Measurements from ENCODE around the gene RALY.

RALY gene

DNA sequence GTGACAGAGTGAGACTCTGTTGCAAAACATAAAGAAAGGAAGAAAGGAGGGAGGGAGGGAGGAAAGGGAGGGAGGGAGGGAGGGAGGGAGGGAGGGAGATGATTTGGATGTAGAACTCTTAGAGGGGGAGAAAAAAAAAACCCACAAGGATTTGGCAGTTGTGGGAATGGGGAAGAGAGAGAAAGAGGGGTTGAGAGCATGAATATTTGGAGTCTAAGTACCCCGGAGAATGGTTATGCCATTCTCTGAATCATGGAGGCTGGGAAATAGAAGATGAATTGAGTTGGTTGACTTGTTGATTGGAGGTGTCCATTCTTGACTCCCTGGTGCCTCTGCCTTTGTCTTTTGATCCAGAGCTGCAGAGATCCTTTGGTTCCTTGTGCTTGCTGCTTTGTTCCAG, 35.7 kb downstream of the RALY start:
- no peaks in the 10 kb centered on the region for H3F3A ChIP-seq (ENCODE audit: control insufficient read depth, insufficient read depth)
- TF ChIP-seq EZH2phosphoT487 (IDR thresholded peaks at IDR 0.05; ENCODE audit: borderline replicate concordance, low read length), result no peak
- TF ChIP-seq, protein P1, sequence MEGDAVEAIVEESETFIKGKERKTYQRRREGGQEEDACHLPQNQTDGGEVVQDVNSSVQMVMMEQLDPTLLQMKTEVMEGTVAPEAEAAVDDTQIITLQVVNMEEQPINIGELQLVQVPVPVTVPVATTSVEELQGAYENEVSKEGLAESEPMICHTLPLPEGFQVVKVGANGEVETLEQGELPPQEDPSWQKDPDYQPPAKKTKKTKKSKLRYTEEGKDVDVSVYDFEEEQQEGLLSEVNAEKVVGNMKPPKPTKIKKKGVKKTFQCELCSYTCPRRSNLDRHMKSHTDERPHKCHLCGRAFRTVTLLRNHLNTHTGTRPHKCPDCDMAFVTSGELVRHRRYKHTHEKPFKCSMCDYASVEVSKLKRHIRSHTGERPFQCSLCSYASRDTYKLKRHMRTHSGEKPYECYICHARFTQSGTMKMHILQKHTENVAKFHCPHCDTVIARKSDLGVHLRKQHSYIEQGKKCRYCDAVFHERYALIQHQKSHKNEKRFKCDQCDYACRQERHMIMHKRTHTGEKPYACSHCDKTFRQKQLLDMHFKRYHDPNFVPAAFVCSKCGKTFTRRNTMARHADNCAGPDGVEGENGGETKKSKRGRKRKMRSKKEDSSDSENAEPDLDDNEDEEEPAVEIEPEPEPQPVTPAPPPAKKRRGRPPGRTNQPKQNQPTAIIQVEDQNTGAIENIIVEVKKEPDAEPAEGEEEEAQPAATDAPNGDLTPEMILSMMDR (IDR thresholded peaks at IDR 0.05; ENCODE audit: low read depth, low read length, poor library complexity, severe bottlenecking), result no peak
- no peaks in the 10 kb centered on the region; the same call in 1 of the 2 replicates for H3K4me1 ChIP-seq (ENCODE audit: control insufficient read depth, low read length)
- H3K79me2 ChIP-seq (ENCODE audit: control insufficient read depth, low read length), result peaks cover 84% of the 10 kb centered on the region
- no peak overlapping the region for H3K4me2 ChIP-seq (ENCODE audit: low read length)
- H3K27me3 ChIP-seq (ENCODE audit: control insufficient read depth, low read length), result no peaks in the 10 kb centered on the region
- no peaks in the 10 kb centered on the region for H3K9me3 ChIP-seq (ENCODE audit: control insufficient read depth, insufficient read depth, low read length)
- peaks cover 19% of the 10 kb centered on the region for H4K20me1 ChIP-seq (ENCODE audit: control insufficient read depth, insufficient read depth, low read depth, low read length)
- no peak overlapping the region for H3K4me3 ChIP-seq (ENCODE audit: low read length)
- H3K36me3 ChIP-seq (ENCODE audit: control insufficient read depth, low read length), result peaks cover 29% of the 10 kb centered on the region
- H3K27ac ChIP-seq (ENCODE audit: low read depth, low read length), result no peak overlapping the region
- H3K9me2 ChIP-seq (replicated peaks; ENCODE audit: control insufficient read depth, low read length), result no peaks in the 10 kb centered on the region

DNA sequence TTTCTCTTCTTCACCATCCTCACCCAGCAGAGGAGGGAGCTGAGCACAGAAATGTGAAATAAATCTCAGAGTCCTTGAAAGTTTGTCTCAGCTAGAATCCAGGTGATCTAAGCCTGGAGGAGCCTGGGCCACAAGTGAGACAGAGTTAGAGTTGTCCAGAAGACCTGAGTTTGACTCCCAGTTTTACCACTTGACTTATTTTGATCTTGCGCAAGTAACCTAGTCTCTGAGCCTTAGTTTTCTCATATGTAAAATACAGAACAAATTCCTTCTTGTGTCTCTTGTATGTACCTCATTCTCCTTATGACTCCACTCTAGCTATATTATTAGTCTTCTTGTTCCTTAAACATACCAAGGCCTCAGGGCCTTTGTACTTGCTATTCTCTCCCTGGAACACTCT, 36.7 kb downstream of the RALY start:
- no peak overlapping the region for H3K4me3 ChIP-seq (ENCODE audit: low read length)
- no peaks in the 10 kb centered on the region for H3K27me3 ChIP-seq (ENCODE audit: control insufficient read depth, low read length)
- peaks cover 75% of the 10 kb centered on the region for H3K79me2 ChIP-seq (ENCODE audit: control insufficient read depth, low read length)
- H3K27ac ChIP-seq (ENCODE audit: low read depth, low read length), result no peak overlapping the region
- H3K36me3 ChIP-seq (ENCODE audit: control insufficient read depth, low read length), result peaks cover 30% of the 10 kb centered on the region
- H3K4me2 ChIP-seq (ENCODE audit: low read length), result no peak overlapping the region
- H3F3A ChIP-seq (ENCODE audit: control insufficient read depth, insufficient read depth), result no peaks in the 10 kb centered on the region
- peaks cover 12% of the 10 kb centered on the region for H4K20me1 ChIP-seq (ENCODE audit: control insufficient read depth, insufficient read depth, low read depth, low read length)
- H3K9me3 ChIP-seq (ENCODE audit: control insufficient read depth, insufficient read depth, low read length), result no peaks in the 10 kb centered on the region
- no peaks in the 10 kb centered on the region for H3K4me1 ChIP-seq (ENCODE audit: control insufficient read depth, low read length)
- TF ChIP-seq, protein P1 (IDR thresholded peaks at IDR 0.05; ENCODE audit: low read depth, low read length, poor library complexity, severe bottlenecking), result no peak
- no peak for TF ChIP-seq EZH2phosphoT487 (IDR thresholded peaks at IDR 0.05; ENCODE audit: borderline replicate concordance, low read length)
- H3K9me2 ChIP-seq (replicated peaks; ENCODE audit: control insufficient read depth, low read length), result no peaks in the 10 kb centered on the region

DNA sequence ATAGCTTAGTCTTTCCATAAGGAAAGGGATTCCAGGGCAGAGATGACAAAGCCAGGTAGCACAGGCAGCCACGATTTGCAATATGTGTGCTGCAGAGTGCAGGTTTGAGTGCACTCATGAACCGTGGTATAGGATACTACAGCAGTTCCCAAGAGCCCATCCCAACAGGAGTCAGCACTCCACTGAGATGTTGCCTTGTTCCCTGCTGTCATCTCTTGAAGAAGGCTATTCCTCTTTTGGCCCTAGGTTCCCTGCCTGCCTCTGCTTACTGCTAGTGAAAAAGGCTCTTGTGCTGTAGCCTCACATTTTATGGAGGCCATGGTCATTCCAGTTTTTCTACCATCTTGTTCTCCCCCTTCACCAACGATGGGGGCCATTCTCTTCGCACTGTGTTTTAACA, 40.2 kb downstream of the RALY start:
- H3K9me3 ChIP-seq (ENCODE audit: control insufficient read depth, insufficient read depth, low read length), result no peaks in the 10 kb centered on the region
- no peaks in the 10 kb centered on the region for H3F3A ChIP-seq (ENCODE audit: control insufficient read depth, insufficient read depth)
- H3K9me2 ChIP-seq (replicated peaks; ENCODE audit: control insufficient read depth, low read length), result no peaks in the 10 kb centered on the region
- H3K27ac ChIP-seq (ENCODE audit: low read depth, low read length), result no peak overlapping the region
- no peak for TF ChIP-seq EZH2phosphoT487 (IDR thresholded peaks at IDR 0.05; ENCODE audit: borderline replicate concordance, low read length)
- TF ChIP-seq, protein P1 (IDR thresholded peaks at IDR 0.05; ENCODE audit: low read depth, low read length, poor library complexity, severe bottlenecking), result no peak
- no peak overlapping the region for H3K4me3 ChIP-seq (ENCODE audit: low read length)
- no peaks in the 10 kb centered on the region for H3K27me3 ChIP-seq (ENCODE audit: control insufficient read depth, low read length)
- no peaks in the 10 kb centered on the region for H3K4me1 ChIP-seq (ENCODE audit: control insufficient read depth, low read length)
- peaks cover 78% of the 10 kb centered on the region for H3K79me2 ChIP-seq (ENCODE audit: control insufficient read depth, low read length)
- H3K36me3 ChIP-seq (ENCODE audit: control insufficient read depth, low read length), result peaks cover 35% of the 10 kb centered on the region
- peaks cover 15% of the 10 kb centered on the region for H4K20me1 ChIP-seq (ENCODE audit: control insufficient read depth, insufficient read depth, low read depth, low read length)
- no peak overlapping the region for H3K4me2 ChIP-seq (ENCODE audit: low read length)

Measured in DOHH2 (cell line).